Measurements from ENCODE around the gene KISS1R. TPM values are rescaled to one million over a fixed set of nuclear protein-coding genes. Genes with fewer than 3 reads are reported as not detected.

Gene KISS1R
- total and polyA plus RNA-seq, 2 donors (not counting 1 experiment from before 2014, with no cell fraction given) = not detected

- peaks cover 50% of the 10 kb centered on the region for H3K36me3 ChIP-seq (ENCODE audit: control insufficient read depth, insufficient read depth, low read length)
- TF ChIP-seq EZH2 (IDR thresholded peaks at IDR 0.05; ENCODE audit: low read length, missing control alignments) = no peak
- no peak overlapping the region for H3K27ac ChIP-seq (ENCODE audit: insufficient read depth, low read length)
- H2AFZ ChIP-seq (ENCODE audit: low read length) = no peak overlapping the region
- no peak for DNase-seq (ENCODE audit: low read depth in 2 of 2)
- no peak overlapping the region for H3K4me2 ChIP-seq (ENCODE audit: extremely low read depth, insufficient read depth, low read length)
- no peaks in the 10 kb centered on the region for H3K27me3 ChIP-seq (ENCODE audit: control insufficient read depth, insufficient read depth, low read length)
- no peak overlapping the region for H3K4me3 ChIP-seq (replicated peaks in 1 of 4; ENCODE audit: control extremely low read depth in 1 of 4, insufficient read depth in 1 of 4, low read depth in 3 of 4, low read length in 4 of 4)
- H3K79me2 ChIP-seq (ENCODE audit: control insufficient read depth, insufficient read depth, low read length) = no peaks in the 10 kb centered on the region
- H4K20me1 ChIP-seq (ENCODE audit: control insufficient read depth, extremely low read depth, insufficient read depth, low read length) = no peaks in the 10 kb centered on the region
- no peaks in the 10 kb centered on the region for H3K4me1 ChIP-seq (ENCODE audit: control insufficient read depth, extremely low read depth, insufficient read depth, low read length)
- H3K9me3 ChIP-seq (ENCODE audit: control insufficient read depth, insufficient read depth, low read depth, low read length) = no peaks in the 10 kb centered on the region
- H3K9ac ChIP-seq (ENCODE audit: insufficient read depth, low read length) = no peak overlapping the region
These were observed 33.4 kb upstream of the KISS1R start for GRCh38 chr19:883661-884211.

DNA sequence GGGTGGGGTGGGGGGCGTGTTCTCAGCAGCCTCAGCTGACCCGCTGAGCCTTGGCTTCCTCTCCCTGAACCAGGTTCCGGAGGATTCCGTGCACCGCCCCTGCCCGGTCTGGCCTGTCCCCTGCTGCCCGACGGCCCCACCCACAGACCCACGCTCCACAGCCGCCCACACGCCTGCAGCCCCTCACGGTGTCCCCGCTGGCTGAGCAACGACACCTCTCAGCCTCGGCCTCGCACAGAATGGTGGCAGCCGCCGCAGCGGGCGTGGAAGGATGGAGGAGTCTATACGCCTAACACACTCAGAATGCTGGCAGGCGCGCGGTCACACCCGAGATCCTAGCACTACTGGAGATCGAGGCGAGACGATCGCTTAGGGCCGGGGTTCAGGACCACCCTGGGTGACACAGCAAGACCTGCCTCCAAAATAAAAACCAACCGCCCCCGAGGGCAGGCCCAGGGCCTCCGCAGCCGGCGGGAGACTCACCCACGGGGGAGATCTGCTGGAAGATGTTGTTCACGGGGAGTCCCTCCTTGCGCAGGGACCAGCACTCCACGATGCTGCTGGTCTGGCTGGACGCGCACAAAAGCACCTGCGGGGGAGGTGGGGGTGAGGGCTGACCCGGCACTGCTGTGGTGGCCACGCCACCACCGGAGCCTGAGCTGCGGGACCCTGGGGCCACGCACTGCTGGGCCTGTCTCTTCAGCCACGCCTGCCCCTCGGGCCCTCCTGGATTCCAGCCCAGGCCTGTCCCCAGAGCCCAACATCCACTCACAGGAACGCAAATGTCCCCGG lies 32.5 kb upstream of the KISS1R start:
- H3K4me2 ChIP-seq (ENCODE audit: extremely low read depth, insufficient read depth, low read length) = no peak overlapping the region
- no peak overlapping the region for H2AFZ ChIP-seq (ENCODE audit: low read length)
- peaks cover 54% of the 10 kb centered on the region for H3K36me3 ChIP-seq (ENCODE audit: control insufficient read depth, insufficient read depth, low read length)
- no peak overlapping the region for H3K27ac ChIP-seq (ENCODE audit: insufficient read depth, low read length)
- H3K9ac ChIP-seq (ENCODE audit: insufficient read depth, low read length) = no peak overlapping the region
- H3K9me3 ChIP-seq (ENCODE audit: control insufficient read depth, insufficient read depth, low read depth, low read length) = no peaks in the 10 kb centered on the region
- no peaks in the 10 kb centered on the region for H3K79me2 ChIP-seq (ENCODE audit: control insufficient read depth, insufficient read depth, low read length)
- H3K4me1 ChIP-seq (ENCODE audit: control insufficient read depth, extremely low read depth, insufficient read depth, low read length) = no peaks in the 10 kb centered on the region
- DNase-seq (ENCODE audit: low read depth in 2 of 2) = no peak
- TF ChIP-seq, protein P1, sequence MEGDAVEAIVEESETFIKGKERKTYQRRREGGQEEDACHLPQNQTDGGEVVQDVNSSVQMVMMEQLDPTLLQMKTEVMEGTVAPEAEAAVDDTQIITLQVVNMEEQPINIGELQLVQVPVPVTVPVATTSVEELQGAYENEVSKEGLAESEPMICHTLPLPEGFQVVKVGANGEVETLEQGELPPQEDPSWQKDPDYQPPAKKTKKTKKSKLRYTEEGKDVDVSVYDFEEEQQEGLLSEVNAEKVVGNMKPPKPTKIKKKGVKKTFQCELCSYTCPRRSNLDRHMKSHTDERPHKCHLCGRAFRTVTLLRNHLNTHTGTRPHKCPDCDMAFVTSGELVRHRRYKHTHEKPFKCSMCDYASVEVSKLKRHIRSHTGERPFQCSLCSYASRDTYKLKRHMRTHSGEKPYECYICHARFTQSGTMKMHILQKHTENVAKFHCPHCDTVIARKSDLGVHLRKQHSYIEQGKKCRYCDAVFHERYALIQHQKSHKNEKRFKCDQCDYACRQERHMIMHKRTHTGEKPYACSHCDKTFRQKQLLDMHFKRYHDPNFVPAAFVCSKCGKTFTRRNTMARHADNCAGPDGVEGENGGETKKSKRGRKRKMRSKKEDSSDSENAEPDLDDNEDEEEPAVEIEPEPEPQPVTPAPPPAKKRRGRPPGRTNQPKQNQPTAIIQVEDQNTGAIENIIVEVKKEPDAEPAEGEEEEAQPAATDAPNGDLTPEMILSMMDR (conservative IDR thresholded peaks at IDR 0.05 in 1 of 2, IDR thresholded peaks at IDR 0.05 in 1 of 2; ENCODE audit: low read depth in 1 of 2, low read length in 2 of 2) = no peak
- no peak for TF ChIP-seq EZH2 (IDR thresholded peaks at IDR 0.05; ENCODE audit: low read length, missing control alignments)
- no peak overlapping the region for H3K4me3 ChIP-seq (replicated peaks in 1 of 4; ENCODE audit: control extremely low read depth in 1 of 4, insufficient read depth in 1 of 4, low read depth in 3 of 4, low read length in 4 of 4)
- H4K20me1 ChIP-seq (ENCODE audit: control insufficient read depth, extremely low read depth, insufficient read depth, low read length) = no peaks in the 10 kb centered on the region
- H3K27me3 ChIP-seq (ENCODE audit: control insufficient read depth, insufficient read depth, low read length) = no peaks in the 10 kb centered on the region

DNA sequence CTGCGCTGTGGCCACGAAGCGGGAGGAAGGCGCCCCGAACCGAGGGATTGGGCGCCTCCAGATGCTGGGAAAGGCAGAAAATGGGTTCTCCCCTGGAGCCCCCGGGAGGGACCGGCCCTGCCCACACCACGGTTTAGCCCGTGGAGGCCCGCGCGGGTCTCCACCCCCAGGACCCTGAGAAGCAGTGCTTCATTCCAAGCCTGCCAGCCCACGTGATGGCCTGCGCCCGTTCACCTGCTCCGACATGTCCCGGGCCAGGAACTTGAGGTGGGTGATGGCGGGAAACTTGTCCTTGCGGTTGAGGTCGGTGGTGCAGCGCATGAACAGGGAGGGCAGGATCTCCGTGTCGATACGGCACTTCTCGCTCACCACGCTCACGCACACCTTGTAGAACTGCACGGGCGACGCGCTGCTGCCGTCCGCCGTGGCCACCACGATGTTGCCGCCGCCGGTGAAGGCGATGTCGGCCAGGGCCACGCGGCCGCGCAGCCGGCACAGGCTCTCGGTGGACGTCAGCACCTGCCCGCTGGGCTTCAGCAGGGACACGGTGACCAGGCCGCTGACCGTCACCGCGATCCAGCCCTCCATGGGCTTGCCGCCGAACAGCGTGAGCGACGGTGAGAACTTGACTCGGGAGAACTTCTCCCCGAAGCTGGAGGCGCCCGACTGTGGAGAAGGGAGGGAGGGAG lies 31.5 kb upstream of the KISS1R start:
- no peak overlapping the region for H3K4me3 ChIP-seq (replicated peaks in 1 of 4; ENCODE audit: control extremely low read depth in 1 of 4, insufficient read depth in 1 of 4, low read depth in 3 of 4, low read length in 4 of 4)
- H3K9ac ChIP-seq (ENCODE audit: insufficient read depth, low read length) = no peak overlapping the region
- H3K79me2 ChIP-seq (ENCODE audit: control insufficient read depth, insufficient read depth, low read length) = peaks cover under 1% of the 10 kb centered on the region
- H3K4me2 ChIP-seq (ENCODE audit: extremely low read depth, insufficient read depth, low read length) = no peak overlapping the region
- no peak overlapping the region for H3K27ac ChIP-seq (ENCODE audit: insufficient read depth, low read length)
- TF ChIP-seq EZH2 (IDR thresholded peaks at IDR 0.05; ENCODE audit: low read length, missing control alignments) = no peak
- TF ChIP-seq, protein P1 (conservative IDR thresholded peaks at IDR 0.05 in 1 of 2, IDR thresholded peaks at IDR 0.05 in 1 of 2; ENCODE audit: low read depth in 1 of 2, low read length in 2 of 2) = no peak
- no peaks in the 10 kb centered on the region for H3K4me1 ChIP-seq (ENCODE audit: control insufficient read depth, extremely low read depth, insufficient read depth, low read length)
- no peaks in the 10 kb centered on the region for H3K9me3 ChIP-seq (ENCODE audit: control insufficient read depth, insufficient read depth, low read depth, low read length)
- no peak overlapping the region for H2AFZ ChIP-seq (ENCODE audit: low read length)
- DNase-seq (ENCODE audit: low read depth in 2 of 2) = no peak
- H4K20me1 ChIP-seq (ENCODE audit: control insufficient read depth, extremely low read depth, insufficient read depth, low read length) = no peaks in the 10 kb centered on the region
- no peaks in the 10 kb centered on the region for H3K27me3 ChIP-seq (ENCODE audit: control insufficient read depth, insufficient read depth, low read length)
- peaks cover 55% of the 10 kb centered on the region for H3K36me3 ChIP-seq (ENCODE audit: control insufficient read depth, insufficient read depth, low read length)

Measured in fibroblast of lung (primary cell).